Stimulated activated CD4-positive, alpha-beta T cell treated with anti-CD3 and anti-CD28 coated beads, Interleukin-15, amount 100 ng/mL, for 24 hours (primary cell): ENCODE results near the gene SFT2D3.

Source experiments
- DNase-seq: peaks from one replicate; pipeline ENCODE4 v3.0.0-alpha.2; 2020

SFT2D3 gene

DNA sequence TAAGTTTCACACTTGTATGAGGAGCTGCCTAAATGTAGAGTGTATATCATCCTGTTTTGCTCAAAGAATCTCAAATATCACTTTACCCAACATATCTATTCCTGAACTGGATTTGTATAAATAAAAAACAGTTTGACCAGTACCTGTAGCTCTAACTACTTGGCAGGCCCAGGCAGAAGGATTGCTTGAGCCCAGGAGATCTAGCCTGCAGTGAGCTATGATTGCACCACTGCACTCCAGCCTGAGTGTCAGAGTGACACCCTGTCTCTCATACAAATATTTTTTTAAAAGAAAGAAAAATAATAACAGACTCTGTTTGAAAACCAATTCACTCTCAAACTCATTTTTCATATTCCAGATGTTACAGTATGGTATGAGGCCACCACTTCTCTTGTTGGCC is 18.2 kb upstream of the SFT2D3 start:
- no peak for DNase-seq

DNA sequence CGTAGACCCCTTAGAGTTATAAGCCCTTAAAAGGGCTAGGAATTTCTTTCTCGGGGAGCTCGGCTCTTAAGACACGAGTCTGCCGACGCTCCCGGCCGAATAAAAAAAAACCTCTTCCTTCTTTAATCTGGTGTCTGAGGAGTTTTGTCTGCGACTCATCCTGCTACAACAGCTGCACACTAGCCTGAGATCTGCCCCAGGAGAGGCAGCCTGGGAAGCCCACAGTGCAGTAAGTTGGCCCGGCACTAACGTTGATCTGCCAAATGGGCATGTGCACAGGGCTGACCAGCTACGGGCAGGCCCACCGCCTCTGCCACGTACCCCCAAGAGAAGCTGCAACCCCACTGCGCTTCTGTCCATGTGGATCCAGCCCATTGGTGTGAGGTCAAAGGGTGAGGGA is 17.5 kb upstream of the SFT2D3 start:
- no peak for DNase-seq

DNA sequence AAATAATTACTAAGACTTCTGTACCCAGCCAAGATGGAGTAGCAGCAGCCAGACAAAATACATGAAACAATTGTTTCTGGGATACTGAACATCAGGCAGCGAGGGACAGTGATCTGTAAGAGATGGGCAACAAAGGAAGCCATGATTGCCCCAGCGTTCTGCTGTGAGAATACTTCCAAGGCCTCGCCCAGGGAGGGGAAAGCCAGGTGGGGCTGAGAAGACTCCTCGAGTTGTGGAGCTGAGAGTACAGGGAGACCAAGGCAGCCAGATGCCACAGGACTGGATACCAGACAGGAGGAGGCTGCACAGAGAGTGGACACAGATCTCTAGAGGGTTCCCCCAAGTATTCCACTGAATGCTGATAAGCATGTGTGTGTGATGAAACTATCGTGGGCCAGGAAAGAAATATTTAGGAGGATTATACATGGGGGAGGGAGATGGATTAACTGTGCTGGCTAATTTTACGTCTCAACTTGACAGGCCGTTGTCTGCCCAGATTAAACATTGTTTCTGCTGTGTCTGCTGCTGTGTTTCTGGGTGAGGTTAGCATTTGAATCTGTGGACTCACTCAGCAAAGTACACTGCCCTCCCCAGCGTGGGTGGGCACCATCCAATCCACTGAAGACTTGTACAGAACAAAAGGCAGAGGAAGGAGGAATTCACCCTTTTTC is 15.8 kb upstream of the SFT2D3 start:
- DNase-seq, result no peak

- DNase-seq, result no peak
Measured at GRCh38 chr2:127688405-127688804, 12.9 kb upstream of the SFT2D3 start.

DNA sequence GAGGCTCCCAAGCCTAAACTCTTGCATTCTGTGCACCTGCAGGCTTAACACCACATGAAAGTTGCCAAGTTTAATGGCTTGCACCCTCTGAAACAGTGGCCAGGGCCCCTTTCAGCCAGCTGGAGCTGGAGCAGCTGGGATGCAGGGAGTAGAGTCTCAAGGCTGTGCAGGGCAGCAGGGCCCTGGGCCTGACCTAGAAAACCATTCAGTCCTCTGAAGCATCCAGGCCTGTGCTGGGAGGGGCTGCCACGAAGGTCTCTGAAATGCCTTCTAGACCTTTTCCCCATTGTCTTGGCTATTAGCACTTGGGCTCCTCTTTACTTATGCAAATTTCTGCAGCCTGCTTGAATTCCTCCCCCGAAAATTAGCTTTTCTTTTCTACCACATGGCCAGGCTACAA is 10.6 kb upstream of the SFT2D3 start:
- DNase-seq, result no peak

DNA sequence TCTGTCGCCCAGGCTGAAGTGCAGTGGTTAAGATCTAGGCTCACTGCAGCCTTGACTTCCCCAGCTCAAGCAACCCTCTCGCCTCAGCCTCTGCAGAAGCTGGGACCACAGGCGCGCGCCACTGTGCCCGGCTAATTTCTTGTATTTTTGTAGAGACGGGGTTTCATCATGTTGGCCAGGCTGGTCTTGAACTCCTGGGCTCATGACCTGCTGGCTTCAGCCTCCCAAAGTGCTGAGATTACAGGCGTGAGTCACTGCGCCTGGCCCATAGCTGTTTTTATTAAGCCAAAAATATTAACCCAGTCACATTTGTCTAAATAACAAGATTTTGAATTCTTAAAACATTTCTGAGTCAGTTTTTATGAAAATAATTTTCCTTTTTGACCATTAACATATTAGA is 6.3 kb upstream of the SFT2D3 start:
- no peak for DNase-seq

DNA sequence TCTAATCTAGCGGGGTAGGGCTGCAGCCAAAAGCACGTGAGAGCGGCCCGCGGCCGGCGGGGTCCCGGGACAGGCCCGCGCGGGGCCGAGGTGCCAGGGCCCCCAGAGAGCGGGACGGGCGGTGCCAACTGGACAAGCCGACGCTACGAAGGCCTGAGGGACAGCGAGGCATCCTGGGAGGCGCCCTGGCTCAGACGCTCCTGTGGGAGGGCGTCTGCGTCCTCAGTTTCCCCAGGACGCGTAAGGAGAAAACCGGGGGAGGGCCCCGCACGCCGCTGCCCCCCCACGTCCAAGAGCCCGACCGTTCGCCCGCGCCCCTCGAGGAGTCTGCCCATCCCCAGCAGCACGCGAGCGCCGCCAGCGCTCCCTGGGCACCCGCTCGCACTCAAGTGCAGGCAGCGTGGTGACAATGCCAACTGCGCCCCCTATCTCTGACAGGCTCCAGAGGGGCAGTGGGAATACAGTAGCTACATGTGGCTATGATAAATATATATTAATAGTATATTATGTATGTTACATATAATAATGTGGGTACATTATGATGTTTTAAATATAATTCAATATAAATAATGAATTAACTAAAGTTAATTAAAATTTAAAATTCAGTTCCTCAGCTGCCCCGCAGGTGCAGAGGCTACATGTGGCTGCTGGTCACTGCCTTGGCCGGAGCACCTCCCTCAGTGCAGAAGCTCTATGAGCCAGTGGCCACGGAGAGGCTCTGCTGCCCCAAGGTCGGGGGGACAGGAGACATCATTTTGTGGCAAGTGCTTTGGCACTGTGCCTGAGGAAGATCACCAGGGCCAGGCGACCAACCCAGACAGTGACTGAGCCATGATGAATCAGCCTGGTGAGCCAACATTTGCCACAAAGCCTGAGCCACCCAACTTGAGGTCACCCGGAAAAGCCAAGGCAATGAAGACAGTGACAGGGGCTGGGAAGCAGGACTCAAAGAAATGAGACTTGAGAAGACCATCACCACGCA is 5.5 kb upstream of the SFT2D3 start:
- peak; percentile 72 for DNase-seq

GRCh38 chr2:127697482-127698180 is 3.7 kb upstream of the SFT2D3 start:
- no peak for DNase-seq

GRCh38 chr2:127698553-127699355 is 2.5 kb upstream of the SFT2D3 start:
- DNase-seq, result no peak

DNA sequence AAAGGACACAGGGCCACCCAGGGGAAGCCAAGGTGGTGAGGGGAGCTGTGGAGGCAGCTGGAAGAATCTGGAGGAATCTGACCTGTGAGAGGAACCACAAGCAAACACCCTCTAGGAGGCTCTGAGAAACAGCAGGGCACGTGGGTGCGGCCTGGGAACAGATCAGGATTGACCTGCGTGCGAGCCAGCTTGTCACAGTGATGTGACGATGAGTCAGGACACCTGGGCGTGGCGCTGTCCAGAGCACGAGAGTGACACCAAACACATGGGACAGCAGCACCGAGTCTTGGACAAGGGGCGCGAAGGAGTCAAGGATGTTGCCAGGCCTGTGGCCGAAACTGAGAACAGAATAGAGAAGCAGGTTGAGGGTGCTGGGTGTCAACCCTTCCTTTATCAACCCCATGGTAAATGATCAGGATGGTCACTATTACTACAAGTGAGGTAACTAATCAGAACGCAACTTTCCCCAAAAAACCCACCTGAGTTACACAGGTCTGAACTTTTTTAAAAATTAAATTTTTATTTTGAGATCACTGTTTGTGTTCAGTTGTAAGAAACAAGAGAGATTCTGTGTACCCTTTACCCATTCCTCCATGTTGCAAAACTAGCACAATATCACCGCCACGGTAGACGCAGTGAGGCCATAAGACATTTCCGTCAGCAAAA is 637 bp upstream of the SFT2D3 start:
- DNase-seq, result peak; percentile 43

DNA sequence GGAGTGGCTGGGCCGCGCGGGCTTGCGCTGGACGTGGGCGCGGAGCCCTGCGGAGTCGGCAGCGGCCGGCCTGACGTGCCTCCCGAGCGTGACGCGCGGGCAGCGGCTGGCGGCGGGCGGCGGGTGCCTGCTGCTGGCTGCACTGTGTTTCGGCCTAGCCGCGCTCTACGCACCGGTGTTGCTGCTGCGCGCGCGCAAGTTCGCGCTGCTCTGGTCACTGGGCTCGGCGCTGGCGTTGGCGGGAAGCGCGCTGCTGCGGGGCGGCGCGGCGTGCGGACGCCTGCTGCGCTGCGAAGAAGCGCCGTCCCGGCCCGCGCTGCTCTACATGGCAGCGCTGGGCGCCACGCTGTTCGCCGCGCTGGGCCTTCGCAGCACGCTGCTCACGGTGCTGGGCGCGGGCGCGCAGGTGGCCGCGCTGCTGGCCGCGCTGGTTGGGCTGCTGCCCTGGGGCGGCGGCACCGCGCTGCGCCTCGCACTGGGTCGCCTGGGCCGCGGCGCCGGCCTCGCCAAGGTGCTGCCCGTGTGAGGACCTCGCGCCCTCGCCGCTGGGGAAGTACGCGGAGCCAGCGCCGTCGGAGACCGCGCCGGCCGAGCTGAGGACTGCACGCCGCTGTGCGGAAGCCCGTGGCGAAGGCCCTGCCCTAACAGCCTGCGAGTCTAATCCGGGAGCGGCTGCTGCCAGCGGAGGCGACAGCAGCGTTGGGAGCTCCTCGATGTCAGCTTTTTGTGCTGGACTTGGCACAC is 526 bp downstream of the SFT2D3 start:
- DNase-seq, result peak; percentile 83

DNA sequence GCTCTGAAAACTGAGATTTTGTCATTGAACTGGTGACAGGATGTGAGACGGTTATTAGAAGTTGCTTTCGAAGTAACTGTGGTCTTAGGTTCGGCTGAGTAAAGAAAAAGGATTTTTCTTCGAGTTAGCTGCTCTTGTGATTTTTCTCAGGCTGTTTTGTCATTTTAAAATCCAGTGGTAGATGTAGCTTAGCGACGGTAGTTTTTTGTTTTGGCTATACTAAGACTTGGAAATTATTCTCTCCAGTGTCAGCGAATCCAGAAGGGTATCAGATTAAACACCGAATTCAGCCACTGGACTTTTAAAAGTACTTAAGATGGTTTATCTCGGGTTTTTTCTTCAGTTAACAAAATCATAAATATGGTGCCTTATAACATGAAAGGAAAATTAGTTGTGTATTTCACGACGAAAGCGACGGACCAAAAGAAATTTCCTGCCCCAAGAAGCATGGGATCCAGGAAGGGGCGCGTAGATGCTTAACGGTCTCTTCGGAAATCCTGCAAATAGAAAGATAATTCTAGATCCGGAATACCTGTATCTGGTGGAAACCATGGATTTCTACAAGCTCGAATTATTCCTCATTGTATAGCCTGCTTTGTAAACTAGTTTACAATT is 1.2 kb downstream of the SFT2D3 start:
- no peak for DNase-seq

GRCh38 chr2:127703282-127703681 is 2.0 kb downstream of the SFT2D3 start:
- DNase-seq, result no peak

GRCh38 chr2:127704641-127705390 is 3.5 kb downstream of the SFT2D3 start:
- no peak for DNase-seq

- no peak for DNase-seq
Measured at GRCh38 chr2:127705391-127706065, 4.2 kb downstream of the SFT2D3 start.

- no peak for DNase-seq
Measured at GRCh38 chr2:127706215-127706990, 5.1 kb downstream of the SFT2D3 start.

DNA sequence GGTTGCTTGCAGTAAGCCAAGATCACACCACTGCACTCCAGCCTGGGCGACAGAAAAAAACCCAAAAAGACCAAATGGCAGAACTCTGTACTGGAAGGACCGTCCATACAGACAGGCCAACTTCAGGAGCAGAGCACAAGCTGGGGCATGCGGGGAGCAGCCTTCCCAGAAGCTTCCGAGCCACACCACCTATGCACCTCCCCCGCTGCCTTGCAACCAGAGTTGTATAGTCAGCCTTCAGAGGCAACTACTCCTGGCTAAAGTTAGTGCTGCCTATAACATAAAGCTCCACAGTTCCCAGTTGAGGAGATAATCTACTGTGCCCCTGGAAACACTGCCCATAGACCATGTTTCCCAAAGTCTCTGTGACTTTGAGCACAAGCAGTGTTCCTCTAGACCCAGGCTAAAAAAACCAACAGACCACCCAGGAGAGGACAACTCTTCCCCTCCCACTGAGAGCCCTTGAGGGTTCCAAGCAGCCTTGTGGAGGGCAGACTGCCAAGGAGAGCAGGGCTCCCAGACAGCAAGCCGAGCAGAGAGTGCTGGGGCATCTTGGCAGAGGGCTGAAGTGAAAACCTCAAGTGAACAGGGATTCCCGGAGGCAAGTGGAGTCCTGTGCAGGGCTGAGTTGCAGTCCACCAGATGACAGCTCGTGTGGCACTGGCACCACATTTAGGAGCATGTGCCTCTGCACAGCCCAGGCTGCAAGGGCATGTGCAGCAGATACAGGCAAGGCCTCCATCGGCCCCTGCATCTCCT is 6.8 kb downstream of the SFT2D3 start:
- no peak for DNase-seq

DNA sequence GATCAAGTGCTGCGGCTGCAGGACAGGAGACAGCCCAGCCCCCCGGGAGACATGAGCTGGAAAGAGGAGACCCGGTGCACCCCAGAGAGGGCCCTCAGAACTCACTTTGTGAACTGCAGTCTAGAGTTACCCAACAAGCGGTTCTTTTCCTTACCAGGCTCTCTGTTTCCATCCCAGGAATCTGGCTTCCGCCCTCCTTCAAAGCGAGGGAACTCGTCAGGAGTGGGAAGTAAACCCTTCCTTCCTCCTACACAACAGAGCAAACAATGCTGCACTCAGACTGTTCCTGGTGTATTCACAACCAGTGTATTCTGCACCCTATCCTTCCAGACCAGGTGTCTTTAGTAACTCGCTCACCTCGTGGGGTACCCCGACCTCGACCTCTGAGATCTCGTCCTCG is 8.0 kb downstream of the SFT2D3 start:
- no peak for DNase-seq
